ENCODE results near the gene TNFSF12. TPM values are rescaled to one million over a fixed set of nuclear protein-coding genes. Genes with fewer than 3 reads are reported as not detected.

The TNFSF12 gene
- total and polyA plus RNA-seq, 3 donors from 2014 or later: 17.0 to 21.5 (median 20.6) TPM

- Histone ChIP-seq H3K27me3 (no peaks in the 10 kb centered on the region), H3K4me3 (no peak overlapping the region), H3K4me1 (no peaks in the 10 kb centered on the region), H3K9me3 (no peaks in the 10 kb centered on the region), H3K27ac (no peak overlapping the region), H3K36me3 (ENCODE audit: low read depth, missing control alignments) (peaks cover 12% of the 10 kb centered on the region)
- WGBS, 2 donors: 83 to 88% methylated on average over 7 to 14 of the region's 14 CpGs
- intact Hi-C loops (cut with DNase I; ENCODE audit: low total_unique reads): no loop called here
- no peak for TF ChIP-seq POLR2A (IDR thresholded peaks at IDR 0.05)
- TF ChIP-seq CTCF (IDR thresholded peaks at IDR 0.05): no peak
- DNase-seq: no peak
Observed at GRCh38 chr17:7502987-7503386, 45.9 kb upstream of the TNFSF12 start.

- H3K27ac ChIP-seq: no peak overlapping the region
- WGBS, 2 donors: 89 to 96% methylated on average over 8 of the region's 8 CpGs
- H3K9me3 ChIP-seq: no peaks in the 10 kb centered on the region
- peaks cover 12% of the 10 kb centered on the region for H3K36me3 ChIP-seq (ENCODE audit: low read depth, missing control alignments)
- no peak overlapping the region for H3K4me3 ChIP-seq
- DNase-seq: no peak
- TF ChIP-seq POLR2A (IDR thresholded peaks at IDR 0.05) (no peak), CTCF (IDR thresholded peaks at IDR 0.05) (no peak)
- intact Hi-C loops (cut with DNase I; ENCODE audit: low total_unique reads): no loop called here
- no peaks in the 10 kb centered on the region for H3K4me1 ChIP-seq
- H3K27me3 ChIP-seq: no peaks in the 10 kb centered on the region
Observed at GRCh38 chr17:7503521-7503920, 45.3 kb upstream of the TNFSF12 start.

- intact Hi-C loops (cut with DNase I; ENCODE audit: low total_unique reads): no loop called here
- H3K9me3 ChIP-seq: no peaks in the 10 kb centered on the region
Observed at GRCh38 chr17:7508145-7508544, 40.7 kb upstream of the TNFSF12 start.

GRCh38 chr17:7508846-7509245 lies 40.0 kb upstream of the TNFSF12 start:
- intact Hi-C loops (cut with DNase I; ENCODE audit: low total_unique reads): no loop called here
- no peak for TF ChIP-seq CTCF (IDR thresholded peaks at IDR 0.05)
- TF ChIP-seq POLR2A (IDR thresholded peaks at IDR 0.05): no peak
- H3K27ac ChIP-seq: no peak overlapping the region
- no peak for DNase-seq
- 91 to 93% methylated on average over 9 of the region's 9 CpGs for WGBS, 2 donors
- H3K27me3 ChIP-seq: no peaks in the 10 kb centered on the region
- H3K4me3 ChIP-seq: no peak overlapping the region
- no peaks in the 10 kb centered on the region for H3K9me3 ChIP-seq
- peaks cover 1% of the 10 kb centered on the region for H3K36me3 ChIP-seq (ENCODE audit: low read depth, missing control alignments)
- no peaks in the 10 kb centered on the region for H3K4me1 ChIP-seq

More at GRCh38 chr17:7508145-7508544, 40.7 kb upstream of the TNFSF12 start:
- H3K4me1 ChIP-seq: no peaks in the 10 kb centered on the region
- H3K27ac ChIP-seq: no peak overlapping the region
- H3K4me3 ChIP-seq: no peak overlapping the region
- DNase-seq: no peak
- H3K27me3 ChIP-seq: no peaks in the 10 kb centered on the region
- TF ChIP-seq POLR2A (IDR thresholded peaks at IDR 0.05): no peak
- no peak for TF ChIP-seq CTCF (IDR thresholded peaks at IDR 0.05)
- 41 to 66% methylated on average over 10 to 11 of the region's 11 CpGs for WGBS, 2 donors
- peaks cover 4% of the 10 kb centered on the region for H3K36me3 ChIP-seq (ENCODE audit: low read depth, missing control alignments)

- TF ChIP-seq CTCF (IDR thresholded peaks at IDR 0.05) (no peak), POLR2A (IDR thresholded peaks at IDR 0.05) (no peak)
- H3K4me1 ChIP-seq: no peaks in the 10 kb centered on the region
- no peak overlapping the region for H3K4me3 ChIP-seq
- H3K27me3 ChIP-seq: no peaks in the 10 kb centered on the region
- no peaks in the 10 kb centered on the region for H3K36me3 ChIP-seq (ENCODE audit: low read depth, missing control alignments)
- no peak overlapping the region for H3K27ac ChIP-seq
- intact Hi-C loops (cut with DNase I; ENCODE audit: low total_unique reads): loop anchor here (5.0 kb wide), 1 partner anchor 47 kb away; the partner anchor contains the start of gene TNFSF13
- no peak for DNase-seq
- WGBS, 2 donors: 65 to 78% methylated on average over 4 to 5 of the region's 5 CpGs
- no peaks in the 10 kb centered on the region for H3K9me3 ChIP-seq
Observed at GRCh38 chr17:7509937-7510336, 38.9 kb upstream of the TNFSF12 start.

All from testis (tissue), 3 donors.